ENCODE results near the gene NEK6. TPM values are rescaled to one million over a fixed set of nuclear protein-coding genes. Genes with fewer than 3 reads are reported as not detected.

Gene NEK6
- total and polyA plus RNA-seq, 2 of the 8 experiments (the other 6 are each of a cell fraction or from before 2014, with no cell fraction given) = 17.7 to 19.7 TPM

DNA sequence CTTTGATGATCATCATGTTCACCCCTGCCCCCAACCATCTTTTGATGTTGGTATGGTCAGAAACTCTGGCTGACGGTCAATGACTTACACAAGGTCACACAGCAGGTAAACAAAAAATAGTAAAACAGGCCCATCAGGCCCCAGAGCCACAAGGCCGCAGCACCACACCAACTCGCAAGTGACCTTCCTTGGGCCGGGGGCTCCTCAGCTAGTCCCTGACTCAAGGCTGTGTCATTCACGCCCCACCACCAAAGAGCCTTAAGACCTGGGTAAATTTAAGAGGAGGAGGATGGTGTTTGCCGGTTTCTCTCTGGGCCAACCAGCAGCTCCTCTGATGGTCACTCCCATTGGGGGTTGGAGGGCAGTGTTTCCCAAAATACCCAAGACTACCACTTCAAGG is 101.7 kb downstream of the NEK6 start (continued):
- no peak for TF ChIP-seq HDAC6 (IDR thresholded peaks at IDR 0.05; ENCODE audit: low read depth, low read length)
- TF ChIP-seq CHD2 (IDR thresholded peaks at IDR 0.05; ENCODE audit: low read length) = no peak
- no peak for TF ChIP-seq YY1 (IDR thresholded peaks at IDR 0.05; ENCODE audit: low read depth, low read length)
- TF ChIP-seq RBBP5 (IDR thresholded peaks at IDR 0.05; ENCODE audit: borderline replicate concordance, low read depth, low read length) = no peak

All from H1 (cell line).